Liver (tissue), 9 donors: ENCODE data around the gene WNT3A. TPM values are rescaled to one million over a fixed set of nuclear protein-coding genes. Genes with fewer than 3 reads are reported as not detected.

Source experiments
- DNase-seq: peaks from one replicate; pipeline ENCODE4 v3.0.0-alpha.2; 2017; ENCODE audit warnings: low spot score
- H3K27ac ChIP-seq, 2 donors: one replicate each; pipeline ENCODE4 v1.7.0; 2013; ENCODE audit warnings: inconsistent platforms in 2 of 2, low read length in 2 of 2, control low read depth in 1 of 2, low read depth in 1 of 2, mild to moderate bottlenecking in 1 of 2
- H3K27me3 ChIP-seq, 4 donors: one replicate each; pipeline versions ENCODE4 v1.6.1 to v1.7.0; 2013; ENCODE audit warnings: low read length in 3 of 4, inconsistent platforms in 1 of 4, mild to moderate bottlenecking in 1 of 4, moderate library complexity in 1 of 4; ENCODE audit not compliant: control insufficient read depth in 4 of 4, insufficient read depth in 4 of 4
- H3K36me3 ChIP-seq, 4 donors: one replicate each; pipeline versions ENCODE4 v1.6.1 to v1.7.0; 2013; ENCODE audit warnings: low read length in 3 of 4, mild to moderate bottlenecking in 3 of 4, low read depth in 1 of 4, moderate library complexity in 1 of 4; ENCODE audit not compliant: control insufficient read depth in 4 of 4, insufficient read depth in 3 of 4
- H3K4me1 ChIP-seq, 4 donors: one replicate each; pipeline versions ENCODE4 v1.6.1 to v1.7.0; 2013; ENCODE audit warnings: low read length in 3 of 4, mild to moderate bottlenecking in 3 of 4, moderate library complexity in 1 of 4; ENCODE audit not compliant: control insufficient read depth in 4 of 4, insufficient read depth in 4 of 4
- H3K4me3 ChIP-seq, 3 donors: one replicate each; pipeline versions ENCODE4 v1.6.1 to v1.7.0; 2013; ENCODE audit warnings: low read length in 3 of 3, control low read depth in 1 of 3, low read depth in 1 of 3, mild to moderate bottlenecking in 1 of 3
- H3K9ac ChIP-seq, 2 donors: one replicate each; pipeline ENCODE4 v1.7.0; 2013; ENCODE audit warnings: low read length in 2 of 2, mild to moderate bottlenecking in 2 of 2, moderate library complexity in 2 of 2, control low read depth in 1 of 2, low read depth in 1 of 2
- H3K9me3 ChIP-seq, 4 donors: one replicate each; pipeline versions ENCODE4 v1.6.1 to v1.7.0; 2013; ENCODE audit warnings: low read length in 3 of 4; ENCODE audit not compliant: control insufficient read depth in 4 of 4
- ATF3 ChIP-seq: IDR thresholded peaks from 2 replicates; pipeline ENCODE4 v1.6.1; 2016; ENCODE audit warnings: antibody characterized with exemption
- CTCF ChIP-seq: fragments of 150-350 bp; IDR thresholded peaks from 2 replicates; pipeline ENCODE4 v1.5.1; 2017; ENCODE audit warnings: improper control_type of control experiment, low read depth, low read length; ENCODE audit not compliant: missing input control
- EGR1 ChIP-seq, 2 donors: IDR thresholded peaks; 2 replicates each; pipeline ENCODE4 v1.6.1; 2016 to 2018; ENCODE audit warnings: antibody characterized with exemption in 2 of 2, low read depth in 2 of 2
- FOXA2 ChIP-seq: IDR thresholded peaks from 2 replicates; pipeline ENCODE4 v1.6.1; 2016; ENCODE audit warnings: antibody characterized with exemption
- GABPA ChIP-seq, 2 donors: IDR thresholded peaks in 1 of 2; conservative IDR thresholded peaks in 1 of 2; 2 replicates each; pipeline ENCODE4 v1.6.1; 2016; ENCODE audit warnings: antibody characterized with exemption in 2 of 2, mild to moderate bottlenecking in 1 of 2, moderate library complexity in 1 of 2
- HNF4A ChIP-seq, 2 donors: conservative IDR thresholded peaks; 2 replicates each; pipeline ENCODE4 v1.6.1; 2016; ENCODE audit warnings: antibody characterized with exemption in 2 of 2, mild to moderate bottlenecking in 2 of 2
- HNF4G ChIP-seq: IDR thresholded peaks from 2 replicates; pipeline ENCODE4 v1.6.1; 2016; ENCODE audit warnings: antibody characterized with exemption
- JUND ChIP-seq, 2 donors: IDR thresholded peaks; 2 replicates each; pipeline ENCODE4 v1.6.1; 2016; ENCODE audit warnings: antibody characterized with exemption in 2 of 2
- MAX ChIP-seq: IDR thresholded peaks from 2 replicates; pipeline ENCODE4 v1.6.1; 2016; ENCODE audit warnings: antibody characterized with exemption
- NR2F2 ChIP-seq: IDR thresholded peaks from 2 replicates; pipeline ENCODE4 v1.6.1; 2016; ENCODE audit warnings: antibody characterized with exemption
- RAD21 ChIP-seq, 2 donors: IDR thresholded peaks; 2 replicates each; pipeline ENCODE4 v1.6.1; 2016; ENCODE audit warnings: antibody characterized with exemption in 2 of 2, mild to moderate bottlenecking in 2 of 2
- SP1 ChIP-seq: IDR thresholded peaks from 2 replicates; pipeline ENCODE4 v1.6.1; 2018; ENCODE audit warnings: antibody characterized with exemption, mild to moderate bottlenecking
- TAF1 ChIP-seq: conservative IDR thresholded peaks from 2 replicates; pipeline ENCODE4 v1.6.1; 2016; ENCODE audit warnings: antibody characterized with exemption, mild to moderate bottlenecking
- YY1 ChIP-seq: IDR thresholded peaks from 2 replicates; pipeline ENCODE4 v1.6.1; 2016; ENCODE audit warnings: antibody characterized with exemption, mild to moderate bottlenecking
- WGBS: extraction: QIAGEN DNeasy Blood & Tissue Kit; methylation state at CpG from one replicate; pipeline ENCODE4 v1.1.7; 2013; 5-methylcytosine and 5-hydroxymethylcytosine counted together
- polyA plus RNA-seq, 2 donors: library from polyadenylated mRNA; stranded (reverse) in 1 of 2; unstranded in 1 of 2; fragments of 200-250 nt in 1 of 2; fragments of >200 nt in 1 of 2; fragmentation: Nextera tagmentation in 1 of 2; extraction: Ambion mirVana in 1 of 2; gene quantifications; one replicate each; pipeline versions ENCODE4 v1.2.1 to v1.2.3, GENCODE V29; 2013 to 2015
- total RNA-seq, 2 donors: library from RNA; depleted of rRNA; stranded (reverse); fragments of >200 nt; gene quantifications; one replicate each; pipeline ENCODE4 v1.2.3, GENCODE V29; 2014
- TF ChIP-seq, protein P1 (sequence below): IDR thresholded peaks from 2 replicates; pipeline ENCODE4 v1.6.1; 2016; ENCODE audit warnings: antibody characterized with exemption, mild to moderate bottlenecking
- TF ChIP-seq, protein P2 (sequence below): IDR thresholded peaks from 2 replicates; pipeline ENCODE4 v1.6.1; 2016; ENCODE audit warnings: antibody characterized with exemption
- donor health status: healthy.
- donor health status: healthy.
- donor health status: healthy.
- donor health status: healthy.
- donor health status: healthy.

WNT3A gene
- total and polyA plus RNA-seq, 4 donors = not detected

- no peak for TF ChIP-seq HNF4A (conservative IDR thresholded peaks at IDR 0.05)
- no peak for TF ChIP-seq YY1
- no peak for TF ChIP-seq MAX
- TF ChIP-seq, protein P1, sequence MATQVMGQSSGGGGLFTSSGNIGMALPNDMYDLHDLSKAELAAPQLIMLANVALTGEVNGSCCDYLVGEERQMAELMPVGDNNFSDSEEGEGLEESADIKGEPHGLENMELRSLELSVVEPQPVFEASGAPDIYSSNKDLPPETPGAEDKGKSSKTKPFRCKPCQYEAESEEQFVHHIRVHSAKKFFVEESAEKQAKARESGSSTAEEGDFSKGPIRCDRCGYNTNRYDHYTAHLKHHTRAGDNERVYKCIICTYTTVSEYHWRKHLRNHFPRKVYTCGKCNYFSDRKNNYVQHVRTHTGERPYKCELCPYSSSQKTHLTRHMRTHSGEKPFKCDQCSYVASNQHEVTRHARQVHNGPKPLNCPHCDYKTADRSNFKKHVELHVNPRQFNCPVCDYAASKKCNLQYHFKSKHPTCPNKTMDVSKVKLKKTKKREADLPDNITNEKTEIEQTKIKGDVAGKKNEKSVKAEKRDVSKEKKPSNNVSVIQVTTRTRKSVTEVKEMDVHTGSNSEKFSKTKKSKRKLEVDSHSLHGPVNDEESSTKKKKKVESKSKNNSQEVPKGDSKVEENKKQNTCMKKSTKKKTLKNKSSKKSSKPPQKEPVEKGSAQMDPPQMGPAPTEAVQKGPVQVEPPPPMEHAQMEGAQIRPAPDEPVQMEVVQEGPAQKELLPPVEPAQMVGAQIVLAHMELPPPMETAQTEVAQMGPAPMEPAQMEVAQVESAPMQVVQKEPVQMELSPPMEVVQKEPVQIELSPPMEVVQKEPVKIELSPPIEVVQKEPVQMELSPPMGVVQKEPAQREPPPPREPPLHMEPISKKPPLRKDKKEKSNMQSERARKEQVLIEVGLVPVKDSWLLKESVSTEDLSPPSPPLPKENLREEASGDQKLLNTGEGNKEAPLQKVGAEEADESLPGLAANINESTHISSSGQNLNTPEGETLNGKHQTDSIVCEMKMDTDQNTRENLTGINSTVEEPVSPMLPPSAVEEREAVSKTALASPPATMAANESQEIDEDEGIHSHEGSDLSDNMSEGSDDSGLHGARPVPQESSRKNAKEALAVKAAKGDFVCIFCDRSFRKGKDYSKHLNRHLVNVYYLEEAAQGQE = no peak
- no peak for TF ChIP-seq GABPA (IDR thresholded peaks at IDR 0.05 in 1 of 2, conservative IDR thresholded peaks at IDR 0.05 in 1 of 2)
- no peak for TF ChIP-seq CTCF
- no peak overlapping the region for H3K27ac ChIP-seq
- peaks cover 0 to under 1% (median 0%) of the 10 kb centered on the region in 4 donors for H3K4me1 ChIP-seq
Observed at GRCh38 chr1:228075801-228076271, 69.0 kb downstream of the WNT3A start.

GRCh38 chr1:228076796-228077430 lies 70.1 kb downstream of the WNT3A start:
- H3K9ac ChIP-seq = no peak overlapping the region
- H3K36me3 ChIP-seq = no peaks in the 10 kb centered on the region
- no peak for DNase-seq
- H3K27ac ChIP-seq = no peak overlapping the region
- peaks cover 7 to 9% (median 8%) of the 10 kb centered on the region in 4 donors for H3K4me1 ChIP-seq
- no peak overlapping the region for H3K4me3 ChIP-seq
- H3K9me3 ChIP-seq = no peaks in the 10 kb centered on the region
- no peaks in the 10 kb centered on the region for H3K27me3 ChIP-seq
- WGBS = 72% methylated on average over 9 of the region's 9 CpGs
- no peak for TF ChIP-seq JUND (IDR thresholded peaks at IDR 0.05)
- TF ChIP-seq HNF4G = no peak
- TF ChIP-seq, protein P1 = no peak
- TF ChIP-seq NR2F2 = no peak
- TF ChIP-seq, protein P2, sequence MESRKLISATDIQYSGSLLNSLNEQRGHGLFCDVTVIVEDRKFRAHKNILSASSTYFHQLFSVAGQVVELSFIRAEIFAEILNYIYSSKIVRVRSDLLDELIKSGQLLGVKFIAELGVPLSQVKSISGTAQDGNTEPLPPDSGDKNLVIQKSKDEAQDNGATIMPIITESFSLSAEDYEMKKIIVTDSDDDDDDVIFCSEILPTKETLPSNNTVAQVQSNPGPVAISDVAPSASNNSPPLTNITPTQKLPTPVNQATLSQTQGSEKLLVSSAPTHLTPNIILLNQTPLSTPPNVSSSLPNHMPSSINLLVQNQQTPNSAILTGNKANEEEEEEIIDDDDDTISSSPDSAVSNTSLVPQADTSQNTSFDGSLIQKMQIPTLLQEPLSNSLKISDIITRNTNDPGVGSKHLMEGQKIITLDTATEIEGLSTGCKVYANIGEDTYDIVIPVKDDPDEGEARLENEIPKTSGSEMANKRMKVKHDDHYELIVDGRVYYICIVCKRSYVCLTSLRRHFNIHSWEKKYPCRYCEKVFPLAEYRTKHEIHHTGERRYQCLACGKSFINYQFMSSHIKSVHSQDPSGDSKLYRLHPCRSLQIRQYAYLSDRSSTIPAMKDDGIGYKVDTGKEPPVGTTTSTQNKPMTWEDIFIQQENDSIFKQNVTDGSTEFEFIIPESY = no peak
- no peak for TF ChIP-seq ATF3
- TF ChIP-seq YY1 = no peak
- TF ChIP-seq FOXA2 = no peak
- TF ChIP-seq CTCF = no peak
- TF ChIP-seq MAX = no peak
- TF ChIP-seq HNF4A (conservative IDR thresholded peaks at IDR 0.05) = no peak
- no peak for TF ChIP-seq GABPA (IDR thresholded peaks at IDR 0.05 in 1 of 2, conservative IDR thresholded peaks at IDR 0.05 in 1 of 2)
- no peak for TF ChIP-seq TAF1
- no peak for TF ChIP-seq RAD21 (IDR thresholded peaks at IDR 0.05)
- TF ChIP-seq SP1 = no peak
- TF ChIP-seq EGR1 (IDR thresholded peaks at IDR 0.05; ENCODE audit: low read depth in 2 of 2) = no peak

More at GRCh38 chr1:228075801-228076271, 69.0 kb downstream of the WNT3A start:
- no peak overlapping the region for H3K4me3 ChIP-seq
- 82% methylated on average over 9 of the region's 9 CpGs for WGBS
- no peaks in the 10 kb centered on the region for H3K9me3 ChIP-seq
- no peak overlapping the region for H3K9ac ChIP-seq
- no peaks in the 10 kb centered on the region for H3K36me3 ChIP-seq
- H3K27me3 ChIP-seq = no peaks in the 10 kb centered on the region
- DNase-seq = no peak
